Adrenal gland (tissue), 5 donors: ENCODE data around the gene DNAH3.

Experiments used
- POLR2A ChIP-seq, 2 donors: fragments of 450-650 bp; IDR thresholded peaks; one replicate each; pipeline ENCODE4 v1.6.1; 2017; ENCODE audit warnings: antibody characterized with exemption in 2 of 2, mild to moderate bottlenecking in 2 of 2, moderate library complexity in 1 of 2
- TF ChIP-seq, protein P1 (sequence below), 6 experiments: fragments of 450-650 bp in 4 of 6; fragments of 200-600 bp in 2 of 6; sonication (generic) in 1 of 6; IDR thresholded peaks; 1 replicate in 5 of 6; 2 replicates in 1 of 6; pipeline versions ENCODE4 v1.5.1 to v1.8.0; 2016 to 2021; ENCODE audit warnings: antibody characterized with exemption in 6 of 6, mild to moderate bottlenecking in 2 of 6, moderate library complexity in 1 of 6
- donor health status: DM: no; HTN: no; CAD: no.

DNA sequence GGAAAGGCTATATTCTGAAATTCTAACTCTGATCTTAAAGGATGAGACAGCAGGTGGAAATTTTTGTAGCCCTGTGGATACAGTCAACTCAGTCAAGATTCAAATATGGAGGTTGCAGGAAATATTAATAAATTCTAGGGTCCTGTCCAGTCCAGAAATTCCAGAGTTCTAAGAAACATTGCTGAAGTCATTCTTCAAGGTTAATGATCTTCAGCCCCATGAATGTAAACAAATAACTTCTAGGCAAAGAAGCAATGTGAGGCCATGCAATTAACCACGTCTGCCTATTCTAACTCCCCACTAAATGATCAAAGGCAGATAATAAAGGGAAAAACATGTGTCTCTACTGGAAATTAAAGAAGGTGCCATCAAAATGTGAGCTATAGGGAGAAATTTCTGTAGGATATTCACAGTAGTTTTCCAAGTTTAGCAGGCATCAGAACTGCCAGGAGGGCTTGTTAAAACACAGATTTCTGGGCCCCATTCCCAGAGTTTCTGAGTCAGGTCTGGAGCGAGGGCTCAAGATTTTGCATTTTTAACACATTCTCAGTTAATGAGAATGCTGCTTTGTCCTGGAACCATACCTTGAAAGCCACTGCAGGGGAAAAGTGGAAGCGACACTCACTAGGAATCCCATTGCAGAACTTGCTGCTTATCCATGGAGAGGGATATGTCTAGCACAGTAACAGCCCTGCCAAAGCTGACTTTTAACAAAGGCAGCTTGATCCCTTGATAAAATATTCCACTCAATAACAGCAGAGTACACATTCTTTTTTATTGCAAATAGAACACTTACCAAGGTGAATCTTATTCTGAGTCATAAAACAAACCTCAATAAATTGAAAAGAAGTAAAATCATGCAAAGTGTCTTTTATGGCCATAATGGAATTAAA lies 61.8 kb downstream of the DNAH3 start:
- TF ChIP-seq POLR2A (IDR thresholded peaks at IDR 0.05), result no peak
- TF ChIP-seq, protein P1, sequence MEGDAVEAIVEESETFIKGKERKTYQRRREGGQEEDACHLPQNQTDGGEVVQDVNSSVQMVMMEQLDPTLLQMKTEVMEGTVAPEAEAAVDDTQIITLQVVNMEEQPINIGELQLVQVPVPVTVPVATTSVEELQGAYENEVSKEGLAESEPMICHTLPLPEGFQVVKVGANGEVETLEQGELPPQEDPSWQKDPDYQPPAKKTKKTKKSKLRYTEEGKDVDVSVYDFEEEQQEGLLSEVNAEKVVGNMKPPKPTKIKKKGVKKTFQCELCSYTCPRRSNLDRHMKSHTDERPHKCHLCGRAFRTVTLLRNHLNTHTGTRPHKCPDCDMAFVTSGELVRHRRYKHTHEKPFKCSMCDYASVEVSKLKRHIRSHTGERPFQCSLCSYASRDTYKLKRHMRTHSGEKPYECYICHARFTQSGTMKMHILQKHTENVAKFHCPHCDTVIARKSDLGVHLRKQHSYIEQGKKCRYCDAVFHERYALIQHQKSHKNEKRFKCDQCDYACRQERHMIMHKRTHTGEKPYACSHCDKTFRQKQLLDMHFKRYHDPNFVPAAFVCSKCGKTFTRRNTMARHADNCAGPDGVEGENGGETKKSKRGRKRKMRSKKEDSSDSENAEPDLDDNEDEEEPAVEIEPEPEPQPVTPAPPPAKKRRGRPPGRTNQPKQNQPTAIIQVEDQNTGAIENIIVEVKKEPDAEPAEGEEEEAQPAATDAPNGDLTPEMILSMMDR (IDR thresholded peaks at IDR 0.05), result no peak
